LNCaP clone FGC (cell line): ENCODE data around the gene DAAM2.

Experiments used
- DNase-seq: peaks from one replicate; pipeline ENCODE4 v3.0.0-alpha.2; 2011; ENCODE audit warnings: low read depth
- H3K4me3 ChIP-seq: 2 replicates; pipeline ENCODE4 v1.5.1; 2011; ENCODE audit warnings: mild to moderate bottlenecking, low read depth, low read length, control low read depth
- TF ChIP-seq, protein P1 (sequence below): IDR thresholded peaks from 2 replicates; pipeline ENCODE4 v1.5.1; 2012; ENCODE audit warnings: mild to moderate bottlenecking; ENCODE audit not compliant: control insufficient read depth, insufficient read depth; ENCODE audit errors: extremely low read depth

DAAM2 gene

DNA sequence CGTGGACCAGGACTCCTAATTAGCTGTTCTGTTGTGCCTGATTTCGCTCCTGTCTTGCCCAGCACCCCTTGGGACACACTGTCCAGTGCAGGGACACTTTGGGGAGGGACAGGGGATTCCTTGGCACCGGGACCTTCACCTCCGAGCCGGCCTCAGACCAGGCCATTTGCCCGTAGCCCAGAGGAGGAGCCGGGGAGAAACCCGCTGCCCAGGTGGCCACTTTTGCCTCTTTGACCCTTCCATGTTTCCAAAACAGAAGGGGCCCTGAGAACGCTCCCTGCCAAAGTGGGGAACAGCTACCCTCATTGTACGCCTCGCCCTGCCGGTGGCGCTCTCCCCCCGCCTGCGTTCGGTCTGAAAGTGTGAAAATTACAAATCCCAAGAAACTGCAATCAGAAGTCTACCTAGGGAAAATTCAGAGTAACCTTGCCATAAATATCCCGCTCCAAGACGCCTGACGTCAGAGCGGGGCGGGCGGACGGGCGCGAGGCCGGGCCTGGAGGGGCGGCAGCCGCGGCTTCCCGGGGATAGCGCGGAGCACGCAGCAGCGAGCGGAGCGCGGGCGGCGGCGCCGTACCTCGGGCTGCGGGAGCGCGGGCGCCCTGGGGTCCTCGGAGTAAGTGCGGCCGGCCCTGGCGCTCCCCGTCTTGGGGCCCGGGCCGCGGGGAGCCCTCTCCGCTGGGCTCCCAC lies at the start of gene DAAM2:
Gene DAAM2, plus strand, starts transcription at position 527 of the 690 bp plus-strand sequence. CDS start 63,927 bp downstream, outside the sequence.
- DNase-seq, result no peak
- H3K4me3 ChIP-seq, result peak within 1 kb of the TSS; percentile 38
- TF ChIP-seq, protein P1, sequence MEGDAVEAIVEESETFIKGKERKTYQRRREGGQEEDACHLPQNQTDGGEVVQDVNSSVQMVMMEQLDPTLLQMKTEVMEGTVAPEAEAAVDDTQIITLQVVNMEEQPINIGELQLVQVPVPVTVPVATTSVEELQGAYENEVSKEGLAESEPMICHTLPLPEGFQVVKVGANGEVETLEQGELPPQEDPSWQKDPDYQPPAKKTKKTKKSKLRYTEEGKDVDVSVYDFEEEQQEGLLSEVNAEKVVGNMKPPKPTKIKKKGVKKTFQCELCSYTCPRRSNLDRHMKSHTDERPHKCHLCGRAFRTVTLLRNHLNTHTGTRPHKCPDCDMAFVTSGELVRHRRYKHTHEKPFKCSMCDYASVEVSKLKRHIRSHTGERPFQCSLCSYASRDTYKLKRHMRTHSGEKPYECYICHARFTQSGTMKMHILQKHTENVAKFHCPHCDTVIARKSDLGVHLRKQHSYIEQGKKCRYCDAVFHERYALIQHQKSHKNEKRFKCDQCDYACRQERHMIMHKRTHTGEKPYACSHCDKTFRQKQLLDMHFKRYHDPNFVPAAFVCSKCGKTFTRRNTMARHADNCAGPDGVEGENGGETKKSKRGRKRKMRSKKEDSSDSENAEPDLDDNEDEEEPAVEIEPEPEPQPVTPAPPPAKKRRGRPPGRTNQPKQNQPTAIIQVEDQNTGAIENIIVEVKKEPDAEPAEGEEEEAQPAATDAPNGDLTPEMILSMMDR, result 0 out of 2 replicates have a peak, but pooled peaks have one; percentile 1

DNA sequence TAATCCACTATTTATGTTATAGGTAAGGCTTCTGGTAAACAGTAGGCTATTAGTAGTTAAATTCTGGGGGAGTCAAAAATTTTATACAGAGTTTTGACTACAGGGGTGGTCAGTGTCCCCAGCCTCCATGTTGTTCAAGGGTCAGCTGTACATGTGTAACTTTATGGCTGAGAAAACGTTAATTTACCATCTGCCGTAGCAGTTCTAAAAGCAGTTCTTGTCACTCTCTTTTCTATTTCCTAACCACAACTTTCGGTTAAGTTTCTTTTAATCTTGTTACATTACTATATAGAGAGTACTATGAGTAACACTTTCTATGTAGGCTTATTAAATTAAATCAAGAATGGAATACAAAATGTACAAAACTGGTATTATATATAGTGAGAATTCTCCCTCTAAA lies 45.4 kb upstream of the DAAM2 start:
- no peak overlapping the region for H3K4me3 ChIP-seq
- no peak for DNase-seq
- TF ChIP-seq, protein P1, result no peak

DNA sequence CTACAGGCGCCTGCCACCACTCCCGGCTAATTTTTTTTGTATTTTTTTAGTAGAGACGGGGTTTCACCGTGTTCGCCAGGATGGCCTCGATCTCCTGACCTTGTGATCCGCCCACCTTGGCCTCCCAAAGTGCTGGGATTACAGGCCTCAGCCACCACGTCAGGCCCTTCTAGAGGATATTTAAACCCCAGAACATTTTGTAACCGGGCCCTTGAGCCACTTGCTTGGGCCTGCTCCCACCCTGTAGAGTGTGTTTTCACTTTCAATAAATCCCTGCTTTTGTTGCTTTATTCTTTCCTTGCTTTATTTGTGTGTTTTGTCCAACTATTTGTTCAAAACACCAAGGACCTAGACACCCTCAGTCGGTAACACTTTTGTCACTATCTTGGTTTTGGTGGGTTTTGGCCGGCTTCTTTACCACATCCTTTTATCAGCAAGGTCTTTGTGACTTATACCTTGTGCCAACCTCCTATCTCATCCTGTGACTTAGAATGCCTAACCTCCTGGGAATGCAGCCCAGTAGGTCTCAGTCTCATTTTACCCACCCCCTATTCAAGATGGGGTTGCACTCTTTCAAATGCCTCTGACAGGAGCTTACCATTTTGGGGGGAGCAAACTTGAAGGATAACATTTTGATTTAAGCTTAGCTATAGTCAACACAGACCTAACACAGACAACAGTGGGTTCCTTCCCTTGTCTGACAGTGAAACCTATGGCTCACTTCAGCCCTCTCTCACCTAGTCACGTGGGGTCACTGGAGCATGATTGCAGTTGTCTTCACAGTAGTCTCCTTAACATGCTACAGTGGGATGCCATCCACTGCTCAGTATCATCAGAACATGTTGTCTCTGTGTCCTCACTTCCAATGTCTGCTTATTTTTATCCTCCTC lies 39.1 kb upstream of the DAAM2 start:
- DNase-seq, result no peak
- H3K4me3 ChIP-seq, result no peak overlapping the region
- TF ChIP-seq, protein P1, result no peak

DNA sequence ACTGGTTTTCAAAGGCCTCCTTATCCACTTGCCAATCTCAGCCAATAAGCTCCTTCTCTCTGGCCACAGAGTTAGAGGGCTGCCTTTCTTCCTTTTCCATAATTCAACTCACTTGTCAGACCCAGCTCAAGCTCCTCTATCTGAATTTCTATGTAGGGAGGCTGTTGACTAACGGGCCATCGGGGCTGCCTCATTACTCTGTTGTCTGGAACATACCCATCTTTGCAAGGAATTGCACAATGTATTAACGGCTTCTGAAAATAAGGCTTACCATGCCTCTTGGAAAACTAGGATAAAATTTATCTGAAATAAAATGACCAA lies 38.5 kb upstream of the DAAM2 start:
- TF ChIP-seq, protein P1, result no peak
- DNase-seq, result no peak
- H3K4me3 ChIP-seq, result no peak overlapping the region

DNA sequence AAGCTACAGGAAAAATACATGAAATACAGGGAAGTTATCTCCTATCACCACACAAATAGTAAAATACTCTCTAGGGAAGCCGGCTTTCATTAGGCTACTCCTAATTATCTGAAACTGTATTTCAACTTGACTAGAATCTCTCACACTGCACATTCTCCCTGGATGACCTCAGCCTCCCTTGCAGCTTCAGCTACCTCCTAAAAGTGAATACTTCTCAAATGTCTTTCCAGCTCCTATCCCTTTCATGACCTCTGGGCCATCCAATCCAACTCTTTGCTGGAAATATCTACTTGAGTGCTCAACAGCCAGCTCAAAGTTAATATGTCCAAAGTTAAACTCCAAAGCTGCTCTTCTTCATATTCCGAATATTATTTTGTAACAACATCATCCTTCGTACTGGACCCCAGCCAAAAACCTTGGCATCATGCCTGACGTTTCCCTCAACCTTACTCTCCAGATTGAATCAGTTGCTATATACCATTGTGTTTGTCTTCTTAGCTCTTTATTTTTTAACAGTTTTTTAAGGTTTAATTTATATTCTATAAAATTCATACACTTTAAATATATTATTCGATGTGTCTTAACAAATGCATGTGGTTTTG lies 37.6 kb upstream of the DAAM2 start:
- TF ChIP-seq, protein P1, result no peak
- H3K4me3 ChIP-seq, result no peak overlapping the region
- DNase-seq, result no peak

DNA sequence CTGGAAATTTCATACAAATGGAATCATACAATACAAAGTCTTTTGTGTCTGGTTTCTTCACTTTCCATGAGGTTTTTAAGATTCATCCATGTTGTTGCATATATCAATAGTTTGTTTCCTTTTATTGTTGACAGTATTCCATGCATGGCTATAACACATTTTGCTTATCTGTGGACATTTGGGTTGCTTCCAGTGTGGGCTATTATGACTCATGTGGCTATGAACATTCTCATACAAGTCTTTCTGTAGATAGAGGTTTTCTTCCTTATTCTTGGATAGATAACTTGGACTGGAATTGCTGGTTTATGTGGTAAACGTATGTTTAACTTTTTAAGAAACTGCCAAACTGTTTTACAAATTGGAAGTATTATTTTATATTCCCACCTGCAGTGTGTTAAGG lies 36.9 kb upstream of the DAAM2 start:
- DNase-seq, result no peak
- TF ChIP-seq, protein P1, result no peak
- H3K4me3 ChIP-seq, result no peak overlapping the region
